Effector memory CD4-positive, alpha-beta T cell (primary cell): ENCODE measurements around the gene PPP2R2C.

Experiments used
- DNase-seq, 3 donors: peaks; one replicate each; pipeline ENCODE4 v3.0.0-alpha.2; 2020
- H3K27ac ChIP-seq: 2 replicates; pipeline ENCODE4 v1.7.0; 2013; ENCODE audit warnings: mild to moderate bottlenecking, low read length, moderate library complexity; ENCODE audit not compliant: insufficient read depth, poor library complexity, severe bottlenecking
- H3K27me3 ChIP-seq: replicated peaks from 2 replicates; pipeline ENCODE4 v1.7.0; 2013; ENCODE audit warnings: mild to moderate bottlenecking, low read length; ENCODE audit not compliant: insufficient read depth, control insufficient read depth, poor library complexity, severe bottlenecking
- H3K36me3 ChIP-seq: 2 replicates; pipeline ENCODE4 v1.7.0; 2013; ENCODE audit warnings: mild to moderate bottlenecking, low read length, moderate library complexity; ENCODE audit not compliant: control insufficient read depth, insufficient read depth
- H3K4me1 ChIP-seq: 2 replicates; pipeline ENCODE4 v1.7.0; 2013; ENCODE audit warnings: low read length, mild to moderate bottlenecking; ENCODE audit not compliant: control insufficient read depth, insufficient read depth, poor library complexity, severe bottlenecking
- H3K4me3 ChIP-seq: 2 replicates; pipeline ENCODE4 v1.7.0; 2013; ENCODE audit warnings: low read length, low read depth, mild to moderate bottlenecking; ENCODE audit not compliant: insufficient read depth, poor library complexity, severe bottlenecking
- H3K9me3 ChIP-seq: 2 replicates; pipeline ENCODE4 v1.7.0; 2013; ENCODE audit warnings: mild to moderate bottlenecking, low read length, moderate library complexity; ENCODE audit not compliant: control insufficient read depth

The PPP2R2C gene

DNA sequence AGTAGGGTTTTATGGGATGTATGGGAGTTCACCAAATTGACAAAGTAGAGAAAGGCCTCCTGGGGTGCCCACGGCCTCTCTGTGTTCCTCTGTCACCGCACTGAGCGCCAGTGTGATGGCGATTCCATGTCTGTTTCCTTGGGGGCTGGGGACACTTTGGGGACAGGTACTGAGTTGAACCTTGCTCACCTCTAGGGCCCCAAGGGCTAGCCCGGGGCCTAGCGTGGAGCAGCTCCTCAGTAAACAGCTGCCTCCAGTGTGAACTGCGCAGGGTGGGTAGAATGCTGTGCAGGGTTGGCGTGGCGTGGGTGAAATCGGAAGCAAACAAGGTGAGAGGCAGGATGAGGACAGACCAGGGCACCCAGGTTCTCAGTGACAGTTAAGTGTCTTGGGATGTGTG lies 97.8 kb downstream of the PPP2R2C start:
- no peaks in the 10 kb centered on the region for H3K4me1 ChIP-seq
- H3K36me3 ChIP-seq = no peaks in the 10 kb centered on the region
- DNase-seq = no peak
- no peaks in the 10 kb centered on the region for H3K9me3 ChIP-seq
- H3K27me3 ChIP-seq = no peaks in the 10 kb centered on the region
- H3K27ac ChIP-seq = no peak overlapping the region
- no peak overlapping the region for H3K4me3 ChIP-seq

DNA sequence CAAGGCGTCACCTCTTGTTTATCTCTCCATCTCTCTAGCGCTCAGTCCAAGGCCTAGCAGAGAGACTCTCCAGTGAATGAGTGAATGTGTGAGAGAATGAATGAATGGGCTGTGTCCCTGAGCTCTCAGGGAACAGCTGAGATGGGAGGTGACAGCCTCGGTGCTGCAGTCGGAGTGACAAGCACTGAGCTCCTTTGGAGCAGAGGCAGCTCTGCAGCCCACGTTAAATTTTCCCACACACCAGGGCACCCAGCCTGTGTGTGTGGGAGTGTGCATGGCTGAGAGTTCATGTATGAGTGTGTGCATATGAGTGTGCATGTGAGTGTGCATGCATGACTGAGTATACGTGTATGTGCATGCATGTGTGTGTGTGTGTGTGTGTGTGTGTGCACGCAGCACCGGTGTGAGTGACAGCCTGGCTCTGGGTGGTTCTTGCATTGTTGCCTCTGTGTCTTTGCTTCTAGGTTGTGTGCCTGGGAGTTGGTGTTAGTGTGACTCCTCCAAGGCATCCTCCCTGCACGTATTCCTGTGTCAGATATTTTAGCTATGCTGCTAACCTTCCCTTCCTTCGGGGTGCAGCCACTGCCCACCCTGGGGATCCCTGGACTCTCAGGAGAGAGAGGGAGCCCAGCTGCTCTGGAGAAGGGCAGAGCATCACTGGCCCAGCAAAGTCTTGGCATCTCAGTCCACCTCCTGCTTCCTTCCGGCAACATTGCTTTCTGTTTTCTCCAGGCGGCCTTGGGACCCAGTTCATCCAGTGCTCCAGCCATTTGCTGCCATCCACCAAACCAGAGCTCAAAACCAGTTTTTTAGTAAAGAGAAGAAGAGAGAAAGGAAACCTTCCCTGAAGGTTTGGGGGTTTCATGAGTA lies 98.6 kb downstream of the PPP2R2C start:
- no peak for DNase-seq
- Histone ChIP-seq H3K36me3 (no peaks in the 10 kb centered on the region), H3K27me3 (no peaks in the 10 kb centered on the region), H3K4me3 (no peak overlapping the region), H3K4me1 (no peaks in the 10 kb centered on the region), H3K27ac (no peak overlapping the region), H3K9me3 (no peaks in the 10 kb centered on the region)

DNA sequence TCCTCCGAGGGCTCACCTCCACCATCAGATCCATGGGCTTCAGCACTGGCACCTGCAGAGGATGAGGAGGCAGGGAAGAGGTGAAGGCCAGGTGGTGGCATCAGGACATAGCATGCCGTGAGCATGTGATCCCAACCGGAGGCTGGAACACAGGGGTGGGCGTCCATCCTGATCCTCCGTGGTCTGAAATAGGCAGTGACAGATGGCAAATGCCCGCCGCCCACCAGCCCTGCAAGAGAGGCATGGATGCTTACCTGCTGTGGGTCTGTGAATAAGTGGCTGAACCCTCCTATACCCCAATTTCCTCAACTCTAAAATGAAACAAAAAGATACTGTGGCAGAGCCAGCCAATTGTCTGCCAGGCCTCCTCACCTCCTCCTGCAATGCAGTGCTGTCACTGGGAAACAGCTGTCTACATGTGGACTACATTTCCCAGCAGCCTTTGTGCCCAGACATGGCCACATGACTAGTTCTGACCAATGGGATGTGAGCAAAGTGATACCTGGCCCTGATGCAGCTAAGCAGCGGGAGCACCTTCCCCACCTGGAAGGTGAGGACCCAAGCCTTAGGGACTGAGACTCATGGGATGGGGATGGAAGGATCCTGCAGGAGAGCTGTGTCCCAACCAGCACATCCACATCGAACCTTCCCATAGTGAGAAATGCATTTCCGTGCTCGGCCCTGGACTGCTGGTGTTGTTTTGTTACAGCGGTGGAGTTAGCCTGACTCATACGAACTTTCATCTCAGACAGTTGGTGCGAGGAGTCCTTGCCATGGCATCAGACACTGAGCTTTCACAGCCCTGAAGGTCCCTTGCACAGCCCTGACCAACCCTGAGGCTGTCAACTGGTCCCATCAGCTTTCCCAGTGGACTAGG lies 99.5 kb downstream of the PPP2R2C start:
- Histone ChIP-seq H3K27ac (no peak overlapping the region), H3K9me3 (no peaks in the 10 kb centered on the region), H3K27me3 (no peaks in the 10 kb centered on the region), H3K36me3 (no peaks in the 10 kb centered on the region), H3K4me1 (no peaks in the 10 kb centered on the region), H3K4me3 (no peak overlapping the region)
- DNase-seq = no peak

DNA sequence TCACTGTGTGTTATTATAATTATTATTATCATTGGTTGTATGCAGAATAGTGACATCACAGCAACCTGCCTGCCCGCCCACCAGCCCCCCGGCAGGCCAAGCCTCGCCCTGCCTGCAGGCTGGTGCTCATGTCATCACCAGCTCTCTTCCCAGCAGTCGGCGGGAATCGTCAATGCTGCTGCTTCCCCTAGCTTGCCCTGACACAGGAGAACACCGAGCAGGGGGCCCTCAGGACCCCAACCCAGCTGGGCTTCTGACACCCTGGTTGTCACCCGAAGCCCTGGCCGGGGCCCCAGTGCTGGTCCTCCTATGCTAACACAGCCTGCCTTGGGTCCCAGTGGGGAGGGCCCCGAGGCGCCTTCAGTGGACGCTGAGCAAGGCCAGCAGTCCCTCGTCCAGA lies 100.6 kb downstream of the PPP2R2C start:
- DNase-seq = no peak
- Histone ChIP-seq H3K36me3 (no peaks in the 10 kb centered on the region), H3K27me3 (no peaks in the 10 kb centered on the region)

DNA sequence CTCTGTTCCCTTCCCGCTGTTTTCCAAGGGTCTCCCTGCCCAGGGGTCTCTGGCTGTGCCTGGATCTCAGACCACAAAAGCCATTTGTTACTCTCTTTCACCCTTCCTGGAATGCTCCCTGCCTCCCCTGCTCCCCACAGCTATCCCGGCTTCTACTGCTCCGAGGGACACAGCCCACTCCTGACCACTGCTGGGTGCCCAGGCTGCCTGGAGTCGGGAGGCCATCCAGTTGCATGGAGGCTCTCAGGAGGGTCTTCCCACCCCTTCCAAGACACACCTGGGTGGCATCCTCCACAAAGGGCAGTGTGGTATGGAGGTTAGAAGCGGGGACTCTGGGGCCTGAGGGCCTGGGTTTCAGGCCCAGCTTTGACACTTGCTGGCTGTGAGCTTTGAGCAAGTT lies 101.1 kb downstream of the PPP2R2C start:
- H3K36me3 ChIP-seq = no peaks in the 10 kb centered on the region
- no peak for DNase-seq
- no peaks in the 10 kb centered on the region for H3K4me1 ChIP-seq
- H3K9me3 ChIP-seq = no peaks in the 10 kb centered on the region
- no peak overlapping the region for H3K4me3 ChIP-seq
- no peak overlapping the region for H3K27ac ChIP-seq
- no peaks in the 10 kb centered on the region for H3K27me3 ChIP-seq

More for the DNA sequence above, 100.6 kb downstream of the PPP2R2C start:
- Histone ChIP-seq H3K4me1 (no peaks in the 10 kb centered on the region), H3K4me3 (no peak overlapping the region), H3K27ac (no peak overlapping the region), H3K9me3 (no peaks in the 10 kb centered on the region)

DNA sequence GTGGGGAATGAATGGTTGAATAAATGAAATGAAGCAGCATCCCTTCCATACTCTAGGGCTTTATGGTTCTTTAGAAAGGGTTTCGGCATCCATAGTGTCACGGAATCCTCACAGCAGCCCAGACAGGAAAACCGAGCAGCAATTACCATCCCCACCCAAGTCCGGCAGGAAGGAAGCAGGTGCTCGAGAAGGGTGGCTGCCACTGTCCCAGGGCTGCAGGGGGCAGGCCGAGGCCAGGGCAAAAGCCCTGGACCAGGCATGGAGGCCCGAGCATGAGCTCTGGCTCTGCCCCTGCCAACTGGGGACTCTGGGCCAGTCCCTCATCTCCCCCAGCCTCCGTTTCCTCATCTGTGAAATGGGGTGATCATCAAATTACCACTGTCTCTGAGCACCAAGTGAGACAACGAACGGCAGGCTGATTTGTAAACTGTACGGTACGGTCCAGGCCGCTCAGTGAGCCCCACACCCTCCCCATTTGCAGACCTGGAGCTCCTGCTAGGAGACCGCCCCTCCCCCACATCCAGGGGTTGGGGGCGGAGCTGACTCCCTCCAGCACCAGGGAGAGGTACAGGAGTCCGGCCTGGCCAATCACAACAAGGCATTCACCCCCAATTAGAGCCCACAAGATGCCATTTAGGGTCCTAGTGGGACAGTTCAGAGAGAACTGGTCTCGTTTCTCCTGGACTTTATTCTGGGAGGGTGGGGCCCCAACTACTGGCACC lies 102.3 kb downstream of the PPP2R2C start:
- no peak for DNase-seq
- H3K4me1 ChIP-seq = no peaks in the 10 kb centered on the region
- no peaks in the 10 kb centered on the region for H3K36me3 ChIP-seq
- no peak overlapping the region for H3K27ac ChIP-seq
- H3K27me3 ChIP-seq = no peaks in the 10 kb centered on the region
- H3K9me3 ChIP-seq = no peaks in the 10 kb centered on the region
- no peak overlapping the region for H3K4me3 ChIP-seq

DNA sequence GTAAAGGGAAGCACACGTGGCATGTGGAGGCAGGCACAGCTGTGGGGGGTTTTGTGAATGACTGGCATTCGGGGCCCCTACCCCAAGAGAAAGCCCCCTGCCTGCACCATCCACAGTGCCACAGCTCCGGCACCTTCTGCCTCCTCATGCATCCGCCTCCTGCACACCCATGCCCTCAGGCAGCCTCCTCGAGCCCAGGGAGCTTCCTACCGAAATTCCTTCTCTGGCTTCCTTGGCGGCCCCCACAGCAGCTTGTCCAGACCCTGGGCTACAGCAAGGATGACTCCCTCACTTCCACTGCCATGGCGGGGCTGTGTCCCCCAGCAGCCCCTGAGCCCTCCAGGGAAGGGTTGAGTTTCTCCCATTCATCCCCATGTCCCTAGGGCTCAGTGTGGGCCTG lies 102.9 kb downstream of the PPP2R2C start:
- Histone ChIP-seq H3K4me3 (no peak overlapping the region), H3K36me3 (no peaks in the 10 kb centered on the region), H3K9me3 (no peaks in the 10 kb centered on the region), H3K27ac (no peak overlapping the region), H3K4me1 (no peaks in the 10 kb centered on the region), H3K27me3 (no peaks in the 10 kb centered on the region)
- DNase-seq = no peak

DNA sequence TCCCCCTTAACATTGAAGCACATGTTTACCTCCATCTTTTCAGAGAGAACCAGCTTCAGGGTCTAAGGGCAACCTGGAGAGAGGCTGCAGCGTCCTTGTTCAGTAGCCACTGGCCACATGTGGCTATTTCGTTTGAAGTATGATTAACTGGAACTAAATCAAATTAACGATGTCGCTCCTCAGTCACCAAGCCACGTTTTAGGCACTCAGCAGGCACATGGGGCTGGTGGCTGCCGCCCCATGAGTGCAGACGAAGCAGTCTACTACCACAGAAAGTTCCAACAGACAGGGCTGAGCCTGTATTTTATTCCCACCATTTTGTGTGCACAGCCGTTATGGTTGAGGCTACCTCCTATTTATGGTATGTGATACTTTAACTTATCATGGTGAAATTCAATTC lies 103.4 kb downstream of the PPP2R2C start:
- no peak for DNase-seq
- H3K9me3 ChIP-seq = no peaks in the 10 kb centered on the region

DNA sequence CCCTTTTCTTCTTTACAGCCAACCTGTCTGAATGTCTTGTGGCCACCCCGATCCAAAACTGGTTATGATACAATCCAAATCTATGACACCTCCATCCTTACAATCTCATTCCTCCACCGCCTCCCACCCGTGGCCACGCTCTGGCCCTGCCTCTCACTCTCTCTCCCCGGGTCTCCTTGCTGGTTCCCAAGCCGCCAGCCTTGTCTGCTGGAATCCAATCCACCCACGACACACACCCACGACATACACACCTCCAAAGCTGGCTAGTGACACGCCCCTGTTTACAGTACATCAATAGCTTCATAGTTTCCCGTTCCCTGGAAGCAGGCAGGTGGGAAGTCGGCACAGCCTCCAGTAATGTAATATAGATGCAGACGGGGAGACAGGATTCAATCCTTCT lies 103.8 kb downstream of the PPP2R2C start:
- no peak overlapping the region for H3K27ac ChIP-seq

More for the DNA sequence above, 103.4 kb downstream of the PPP2R2C start:
- Histone ChIP-seq H3K27me3 (no peaks in the 10 kb centered on the region), H3K4me1 (no peaks in the 10 kb centered on the region), H3K4me3 (no peak overlapping the region), H3K36me3 (no peaks in the 10 kb centered on the region), H3K27ac (no peak overlapping the region)

More for the DNA sequence above, 103.8 kb downstream of the PPP2R2C start:
- no peak for DNase-seq
- Histone ChIP-seq H3K36me3 (no peaks in the 10 kb centered on the region), H3K4me1 (no peaks in the 10 kb centered on the region), H3K9me3 (no peaks in the 10 kb centered on the region), H3K4me3 (no peak overlapping the region), H3K27me3 (no peaks in the 10 kb centered on the region)
